ENCODE measurements around the gene NDUFAF8.

DNA sequence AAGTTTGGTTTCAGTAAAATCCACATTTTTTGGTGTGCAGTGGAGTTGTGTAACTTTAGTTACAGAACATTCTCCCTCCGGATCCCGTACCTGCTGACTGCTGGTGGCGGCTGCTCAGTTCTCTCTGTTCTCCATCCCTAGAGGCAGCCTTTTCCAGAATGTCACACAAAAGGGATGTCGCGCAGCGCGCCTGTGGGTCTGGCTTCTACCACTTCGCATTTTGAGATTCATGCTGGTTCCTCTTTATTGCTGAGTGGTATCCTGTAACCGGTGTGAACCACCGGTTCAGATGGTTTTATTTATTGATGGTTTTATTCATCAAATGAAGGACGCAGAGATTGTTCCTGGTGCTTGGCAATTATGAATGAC is 15.4 kb upstream of the NDUFAF8 start:
- TF ChIP-seq, protein P1, sequence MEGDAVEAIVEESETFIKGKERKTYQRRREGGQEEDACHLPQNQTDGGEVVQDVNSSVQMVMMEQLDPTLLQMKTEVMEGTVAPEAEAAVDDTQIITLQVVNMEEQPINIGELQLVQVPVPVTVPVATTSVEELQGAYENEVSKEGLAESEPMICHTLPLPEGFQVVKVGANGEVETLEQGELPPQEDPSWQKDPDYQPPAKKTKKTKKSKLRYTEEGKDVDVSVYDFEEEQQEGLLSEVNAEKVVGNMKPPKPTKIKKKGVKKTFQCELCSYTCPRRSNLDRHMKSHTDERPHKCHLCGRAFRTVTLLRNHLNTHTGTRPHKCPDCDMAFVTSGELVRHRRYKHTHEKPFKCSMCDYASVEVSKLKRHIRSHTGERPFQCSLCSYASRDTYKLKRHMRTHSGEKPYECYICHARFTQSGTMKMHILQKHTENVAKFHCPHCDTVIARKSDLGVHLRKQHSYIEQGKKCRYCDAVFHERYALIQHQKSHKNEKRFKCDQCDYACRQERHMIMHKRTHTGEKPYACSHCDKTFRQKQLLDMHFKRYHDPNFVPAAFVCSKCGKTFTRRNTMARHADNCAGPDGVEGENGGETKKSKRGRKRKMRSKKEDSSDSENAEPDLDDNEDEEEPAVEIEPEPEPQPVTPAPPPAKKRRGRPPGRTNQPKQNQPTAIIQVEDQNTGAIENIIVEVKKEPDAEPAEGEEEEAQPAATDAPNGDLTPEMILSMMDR (IDR thresholded peaks at IDR 0.05), result no peak
- TF ChIP-seq ZFX (IDR thresholded peaks at IDR 0.05; ENCODE audit: borderline replicate concordance), result no peak
